DND-41 (cell line): ENCODE results near the gene ATAD3B.

Experiments used
- EZH2 ChIP-seq: IDR thresholded peaks from 3 replicates; pipeline ENCODE4 v1.6.1; 2012; ENCODE audit warnings: borderline replicate concordance, low read depth, mild to moderate bottlenecking, moderate library complexity, low read length, inconsistent platforms; ENCODE audit not compliant: severe bottlenecking
- TF ChIP-seq, protein P1 (sequence below): IDR thresholded peaks from 2 replicates; pipeline ENCODE4 v1.5.1; 2012; ENCODE audit warnings: borderline replicate concordance, low read length, moderate library complexity, mild to moderate bottlenecking; ENCODE audit not compliant: poor library complexity, severe bottlenecking; ENCODE audit errors: extremely low read depth

GRCh38 chr1:1427820-1428148 lies 43.8 kb upstream of the ATAD3B start:
- TF ChIP-seq, protein P1, sequence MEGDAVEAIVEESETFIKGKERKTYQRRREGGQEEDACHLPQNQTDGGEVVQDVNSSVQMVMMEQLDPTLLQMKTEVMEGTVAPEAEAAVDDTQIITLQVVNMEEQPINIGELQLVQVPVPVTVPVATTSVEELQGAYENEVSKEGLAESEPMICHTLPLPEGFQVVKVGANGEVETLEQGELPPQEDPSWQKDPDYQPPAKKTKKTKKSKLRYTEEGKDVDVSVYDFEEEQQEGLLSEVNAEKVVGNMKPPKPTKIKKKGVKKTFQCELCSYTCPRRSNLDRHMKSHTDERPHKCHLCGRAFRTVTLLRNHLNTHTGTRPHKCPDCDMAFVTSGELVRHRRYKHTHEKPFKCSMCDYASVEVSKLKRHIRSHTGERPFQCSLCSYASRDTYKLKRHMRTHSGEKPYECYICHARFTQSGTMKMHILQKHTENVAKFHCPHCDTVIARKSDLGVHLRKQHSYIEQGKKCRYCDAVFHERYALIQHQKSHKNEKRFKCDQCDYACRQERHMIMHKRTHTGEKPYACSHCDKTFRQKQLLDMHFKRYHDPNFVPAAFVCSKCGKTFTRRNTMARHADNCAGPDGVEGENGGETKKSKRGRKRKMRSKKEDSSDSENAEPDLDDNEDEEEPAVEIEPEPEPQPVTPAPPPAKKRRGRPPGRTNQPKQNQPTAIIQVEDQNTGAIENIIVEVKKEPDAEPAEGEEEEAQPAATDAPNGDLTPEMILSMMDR: no peak
- no peak for TF ChIP-seq EZH2
